ENCODE measurements around the gene CHD1L.
"Not testable (repeated sequence)": the region's sequence is repeated elsewhere in the genome, so short reads cannot be mapped to it uniquely, and the experiment has no call there.

CHD1L gene

GRCh38 chr1:147235822-147236221 is 6.7 kb upstream of the CHD1L start:
- no peak for DNase-seq

GRCh38 chr1:147236448-147236847 is 6.0 kb upstream of the CHD1L start:
- no peak for DNase-seq

- peak; percentile 18 for DNase-seq
These were observed 5.3 kb upstream of the CHD1L start for GRCh38 chr1:147236959-147237791.

GRCh38 chr1:147238053-147238902 is 4.2 kb upstream of the CHD1L start:
- no peak for DNase-seq

DNA sequence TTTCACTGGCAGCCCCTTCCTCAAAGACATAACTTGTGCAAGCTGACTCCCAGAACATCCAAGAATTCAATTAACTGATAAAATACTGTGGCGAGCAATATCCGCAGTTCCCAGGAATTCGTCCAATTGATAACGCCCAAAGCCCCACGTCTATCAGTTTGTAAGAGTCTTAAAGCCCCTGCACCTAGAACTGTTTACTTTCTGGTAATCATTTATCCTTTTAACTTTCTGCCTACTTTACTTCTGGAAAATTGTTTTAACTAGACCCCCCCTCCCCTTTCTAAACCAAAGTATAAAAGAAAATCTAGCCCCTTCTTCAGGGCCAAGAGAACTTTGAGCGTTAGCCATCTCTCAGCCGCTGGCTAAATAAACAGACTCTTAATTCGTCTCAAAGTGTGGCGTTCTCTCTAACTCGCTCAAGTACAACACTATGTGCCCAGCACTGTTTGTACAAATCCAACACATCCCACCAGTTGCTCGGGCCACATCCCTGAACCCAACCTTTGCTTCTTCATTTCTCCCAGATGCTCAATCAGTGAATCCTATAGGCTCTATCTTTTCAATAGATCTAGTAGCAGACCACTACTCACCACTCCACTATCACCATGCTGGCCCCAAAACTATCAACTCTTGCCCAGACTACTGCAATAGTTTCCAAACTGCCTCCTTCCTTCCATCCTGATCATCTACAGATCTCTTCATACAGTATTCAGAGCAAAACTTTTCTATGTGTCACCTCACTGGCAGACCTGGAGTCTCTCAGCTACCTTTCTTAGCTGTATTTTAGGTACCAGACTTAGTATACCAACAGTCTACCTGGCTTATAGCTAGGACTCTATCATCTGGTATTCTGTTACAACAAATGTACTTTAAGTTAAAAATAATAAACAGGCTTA is 3.3 kb upstream of the CHD1L start:
- no peak for DNase-seq

GRCh38 chr1:147240131-147240721 is 2.3 kb upstream of the CHD1L start:
- DNase-seq: not testable (repeated sequence)

DNA sequence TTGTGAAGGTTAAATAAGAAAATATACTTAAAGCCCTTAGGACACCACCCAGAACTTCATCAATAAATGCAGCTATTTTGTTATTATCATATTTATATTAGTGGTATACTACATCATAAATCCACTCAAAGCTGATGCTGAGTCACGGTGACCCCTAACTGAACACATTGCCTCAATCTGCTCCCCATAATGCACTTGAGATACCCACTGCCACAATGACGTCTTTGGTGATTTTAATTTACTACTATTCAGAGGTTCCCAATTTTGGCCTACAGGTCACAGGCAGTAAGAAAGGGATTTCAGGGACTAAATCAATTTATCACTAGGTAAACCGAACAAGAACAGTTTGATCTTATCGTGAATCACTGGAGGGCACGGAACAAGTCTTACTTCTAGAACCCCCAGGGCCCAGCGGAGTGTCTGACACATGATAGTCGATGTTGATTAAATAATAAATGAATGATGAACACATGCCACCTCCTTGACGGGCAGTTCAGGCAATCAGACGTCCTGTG is 493 bp upstream of the CHD1L start:
- DNase-seq: no peak

GRCh38 chr1:147243228-147243685 is 773 bp downstream of the CHD1L start:
- DNase-seq: peak; percentile 55

- DNase-seq: no peak
These were observed 1.4 kb downstream of the CHD1L start for GRCh38 chr1:147243841-147244240.

GRCh38 chr1:147245129-147245528 is 2.6 kb downstream of the CHD1L start:
- DNase-seq: no peak

DNA sequence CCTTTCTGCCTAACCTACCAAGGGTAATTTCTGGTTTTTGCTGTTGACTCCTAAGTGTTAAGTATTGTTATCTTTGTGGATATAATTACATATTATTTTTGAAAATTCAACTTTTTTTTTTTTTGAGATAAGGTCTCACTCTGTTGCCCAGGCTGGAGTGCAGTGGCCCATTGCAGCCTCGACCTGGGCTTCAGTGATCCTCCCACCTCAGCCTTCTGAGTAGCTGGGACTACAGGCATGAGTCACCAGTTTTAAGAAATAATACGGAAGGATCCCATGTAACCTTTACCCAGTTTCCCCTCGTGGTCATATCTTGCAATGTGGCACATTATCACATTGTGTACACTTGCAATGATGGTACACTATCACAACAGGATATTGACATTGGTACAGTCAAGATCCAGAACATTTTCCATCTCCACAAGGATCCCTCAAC is 3.1 kb downstream of the CHD1L start:
- DNase-seq: no peak

DNA sequence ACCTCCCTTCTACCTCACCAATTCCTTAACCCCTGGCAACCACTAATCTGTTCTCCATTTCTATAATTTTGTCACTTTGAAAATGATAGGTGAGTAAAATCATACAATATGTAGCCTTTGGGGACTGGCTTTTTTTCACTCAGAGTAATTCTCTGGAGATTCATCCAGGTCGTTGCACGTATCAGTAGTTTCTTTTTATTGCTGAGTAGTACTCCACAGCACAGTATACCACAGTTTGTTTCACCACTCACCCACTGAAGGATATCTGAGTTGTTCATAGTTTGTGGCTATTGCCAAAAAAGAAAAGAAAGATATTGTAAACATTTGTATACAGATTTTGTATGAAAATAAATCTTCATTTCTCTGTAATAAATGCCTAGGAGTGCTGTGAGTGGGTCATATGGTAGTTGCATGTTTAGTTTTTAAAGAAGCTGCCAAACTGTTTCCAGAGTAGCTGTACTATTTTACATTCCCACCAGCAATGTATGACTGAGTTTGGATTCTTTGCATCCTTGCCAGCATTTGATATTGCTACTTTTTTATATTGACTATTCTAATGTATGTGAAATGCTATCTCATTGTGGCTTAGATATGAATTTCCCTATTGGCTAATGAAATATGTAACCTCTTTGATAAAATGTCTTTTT is 3.7 kb downstream of the CHD1L start:
- no peak for DNase-seq

DNA sequence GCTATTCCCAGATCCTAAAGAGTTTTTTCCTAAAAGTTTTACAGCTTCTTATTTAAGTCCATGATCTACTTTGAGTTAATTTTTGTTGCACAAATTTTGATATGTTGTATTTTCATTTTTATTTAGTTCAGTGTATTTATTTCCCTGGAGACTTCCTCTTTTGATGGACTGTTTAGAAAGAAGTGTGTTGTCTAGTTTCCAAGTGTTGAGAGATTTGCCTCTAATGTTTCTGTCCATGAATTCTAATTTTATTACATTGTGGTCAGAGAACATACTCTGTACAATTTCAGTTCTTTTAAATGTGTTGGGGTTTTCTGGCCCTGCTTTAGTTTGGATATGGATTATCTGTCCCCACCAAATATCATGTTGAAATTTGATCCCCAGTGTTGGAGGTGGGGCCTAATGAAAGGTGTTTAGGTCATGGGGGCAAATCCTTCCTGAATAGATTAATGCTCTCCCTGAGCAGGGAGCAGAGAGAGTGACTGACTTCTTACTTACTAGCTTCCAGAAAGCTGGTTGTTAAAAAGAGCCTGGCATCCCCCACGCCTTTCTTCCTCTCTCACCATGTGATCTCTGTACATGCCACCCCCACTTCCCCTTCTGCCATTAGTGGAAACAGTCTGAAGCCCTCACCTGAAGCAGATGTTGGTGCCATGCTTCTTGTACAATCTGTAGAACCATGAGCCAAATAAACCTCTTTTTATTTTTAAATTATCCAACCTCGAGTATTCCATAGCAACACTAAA is 4.6 kb downstream of the CHD1L start:
- peak; percentile 64 for DNase-seq

DNA sequence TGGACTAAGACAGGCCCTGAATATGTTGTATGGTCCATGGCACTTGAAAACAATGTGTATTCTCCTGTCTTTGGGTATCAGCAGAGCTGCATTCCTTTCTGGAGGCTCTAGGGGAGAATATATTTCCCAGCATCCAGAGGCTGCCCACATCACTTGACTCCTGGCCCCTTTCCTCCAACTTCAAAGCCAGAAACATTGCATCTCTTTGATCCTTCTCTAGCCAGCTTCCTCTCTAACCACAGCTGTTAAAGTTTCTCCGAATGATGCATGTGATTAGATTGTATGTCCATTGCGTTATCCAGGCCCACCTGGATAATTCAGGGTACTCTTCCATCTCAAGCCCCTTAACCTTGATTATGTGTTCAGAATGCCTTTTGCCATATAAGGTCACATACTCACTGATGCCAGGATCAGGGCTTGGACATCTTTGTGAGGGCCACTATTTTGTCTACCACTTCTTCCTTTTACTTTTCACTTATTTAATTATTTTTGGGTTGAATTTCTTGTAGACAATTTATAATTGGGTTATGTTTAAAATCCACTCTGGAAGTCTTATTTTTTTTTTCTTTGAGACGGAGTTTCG is 5.3 kb downstream of the CHD1L start:
- DNase-seq: no peak

DNA sequence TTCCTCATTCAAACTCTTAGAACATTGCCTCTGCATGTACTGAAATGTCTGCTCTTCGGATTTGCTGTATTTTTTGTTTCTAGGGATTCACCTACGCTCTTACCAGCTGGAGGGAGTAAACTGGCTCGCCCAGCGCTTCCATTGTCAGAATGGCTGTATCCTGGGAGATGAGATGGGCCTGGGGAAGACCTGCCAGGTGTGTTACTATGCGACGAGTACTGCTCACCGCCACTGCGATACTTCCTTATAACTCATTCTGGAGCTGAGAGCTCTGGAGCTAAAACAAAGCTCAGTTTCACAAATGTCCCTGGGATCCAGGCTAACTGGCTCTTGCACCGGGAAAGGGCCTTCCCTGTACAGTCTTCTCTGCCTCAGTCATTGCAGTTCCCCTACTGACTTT is 10.1 kb downstream of the CHD1L start:
- no peak for DNase-seq

- no peak for DNase-seq
These were observed 18.5 kb downstream of the CHD1L start for GRCh38 chr1:147260956-147261355.

- no peak for DNase-seq
These were observed 21.8 kb downstream of the CHD1L start for GRCh38 chr1:147264158-147264768.

GRCh38 chr1:147266381-147266780 is 23.9 kb downstream of the CHD1L start:
- DNase-seq: no peak

GRCh38 chr1:147267711-147268110 is 25.2 kb downstream of the CHD1L start:
- DNase-seq: no peak

DNA sequence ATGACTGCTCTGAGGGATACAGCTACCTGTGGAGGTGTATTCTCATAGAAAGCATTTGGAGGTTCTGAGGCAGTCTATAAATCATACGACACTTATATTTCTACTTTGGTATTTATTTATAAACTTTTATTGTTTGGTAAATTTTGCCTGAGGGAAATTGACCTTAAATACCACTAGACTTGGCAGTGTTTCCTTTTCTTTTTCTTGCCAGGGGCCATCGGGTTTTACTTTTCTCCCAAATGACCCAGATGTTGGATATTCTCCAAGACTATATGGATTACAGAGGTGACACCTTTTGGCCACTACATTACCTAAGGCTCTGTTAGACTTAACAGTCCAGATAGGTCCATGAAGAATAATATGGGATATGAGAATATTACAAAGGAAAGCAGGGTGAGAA is 28.2 kb downstream of the CHD1L start:
- no peak for DNase-seq

Data from RPMI8226 (cell line).